Stimulated activated naive CD4-positive, alpha-beta T cell (primary cell): ENCODE results near the gene SNX5.
A peak's percentile ranks its signal among the peaks of the same experiment; 100 is the strongest.

Experiments used
- DNase-seq, 6 experiments: peaks; one replicate each; lab custom pipeline; 2025; lab: John Stamatoyannopoulos, UW

SNX5 gene

GRCh38 chr20:17940224-17940971 lies 28.2 kb downstream of the SNX5 start:
- DNase-seq: no peak

GRCh38 chr20:17939622-17940223 lies 28.9 kb downstream of the SNX5 start:
- DNase-seq: no peak

GRCh38 chr20:17938871-17939619 lies 29.5 kb downstream of the SNX5 start:
- peak in 5 of 6 experiments; percentile 5 to 39 (median 32) for DNase-seq

GRCh38 chr20:17936761-17937732 lies 31.5 kb downstream of the SNX5 start:
- no peak for DNase-seq

- DNase-seq: no peak
Observed at GRCh38 chr20:17936286-17936760, 32.3 kb downstream of the SNX5 start.

- no peak for DNase-seq
Observed at GRCh38 chr20:17935761-17936160, 32.8 kb downstream of the SNX5 start.

- DNase-seq: no peak
Observed at GRCh38 chr20:17935186-17935585, 33.4 kb downstream of the SNX5 start.

- DNase-seq: no peak
Observed at GRCh38 chr20:17934141-17934862, 34.3 kb downstream of the SNX5 start.

- DNase-seq: no peak
Observed at GRCh38 chr20:17933711-17934110, 34.9 kb downstream of the SNX5 start.

- no peak for DNase-seq
Observed at GRCh38 chr20:17933121-17933520, 35.5 kb downstream of the SNX5 start.

- DNase-seq: no peak
Observed at GRCh38 chr20:17932396-17932795, 36.2 kb downstream of the SNX5 start.

- DNase-seq: no peak
Observed at GRCh38 chr20:17931513-17931912, 37.1 kb downstream of the SNX5 start.

GRCh38 chr20:17928633-17929311 lies 39.8 kb downstream of the SNX5 start:
- DNase-seq: no peak

- no peak for DNase-seq
Observed at GRCh38 chr20:17928211-17928611, 40.4 kb downstream of the SNX5 start.

GRCh38 chr20:17925940-17926300 lies 42.7 kb downstream of the SNX5 start:
- no peak for DNase-seq

GRCh38 chr20:17925141-17925939 lies 43.3 kb downstream of the SNX5 start:
- no peak for DNase-seq

- no peak for DNase-seq
Observed at GRCh38 chr20:17921774-17922173, 46.8 kb downstream of the SNX5 start.

GRCh38 chr20:17919149-17919548 lies 49.4 kb downstream of the SNX5 start:
- DNase-seq: no peak

GRCh38 chr20:17917832-17918618 lies 50.6 kb downstream of the SNX5 start:
- no peak for DNase-seq
